ENCODE results near the gene NEMP1.

DNA sequence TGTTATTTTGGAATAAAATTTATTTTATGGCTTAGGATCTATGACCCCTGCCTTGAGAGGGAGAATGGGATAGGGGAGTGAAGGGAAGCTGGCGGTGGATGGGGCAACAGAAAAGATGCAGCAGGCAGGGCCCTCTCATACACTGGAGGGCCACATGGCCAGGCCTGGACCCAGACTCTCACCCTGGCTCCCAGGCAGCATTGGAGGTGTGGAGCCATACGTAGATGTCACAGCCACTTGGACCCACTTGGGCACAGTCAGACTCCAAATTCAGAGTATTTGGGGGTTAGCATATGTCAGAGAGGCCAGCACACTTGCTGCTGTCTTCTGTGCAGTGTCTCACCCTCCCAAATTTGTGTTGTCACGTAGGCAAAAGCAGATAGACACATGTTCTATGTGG is 16.8 kb upstream of the NEMP1 start:
- no peak for TF ChIP-seq MAX (IDR thresholded peaks at IDR 0.05)
- no peak for TF ChIP-seq RXRA (IDR thresholded peaks at IDR 0.05)

All from liver (tissue), 2 donors.